DOHH2 (cell line): ENCODE measurements around the gene IRF2.

Experiments used
- H3F3A ChIP-seq: fragments of 200-600 bp; sonication (generic), shearing (Covaris generic); 2 replicates; pipeline ENCODE4 v1.6.0; 2016; ENCODE audit warnings: antibody characterized with exemption, mild to moderate bottlenecking; ENCODE audit not compliant: control insufficient read depth, insufficient read depth
- H3K27ac ChIP-seq: fragments of 200-600 bp; sonication (generic); 2 replicates; pipeline ENCODE4 v1.5.1; 2014; ENCODE audit warnings: low read depth, mild to moderate bottlenecking, low read length, moderate library complexity
- H3K27me3 ChIP-seq: fragments of 200-600 bp; sonication (generic); 2 replicates; pipeline ENCODE4 v1.6.1; 2014; ENCODE audit warnings: mild to moderate bottlenecking, low read length, mixed read lengths; ENCODE audit not compliant: control insufficient read depth
- H3K36me3 ChIP-seq: fragments of 200-600 bp; sonication (generic); 2 replicates; pipeline ENCODE4 v1.6.1; 2014; ENCODE audit warnings: mild to moderate bottlenecking, low read length, moderate library complexity, mixed read lengths; ENCODE audit not compliant: control insufficient read depth
- H3K4me1 ChIP-seq: fragments of 200-600 bp; sonication (generic); 2 replicates; pipeline ENCODE4 v1.6.1; 2014; ENCODE audit warnings: mild to moderate bottlenecking, low read length, mixed read lengths; ENCODE audit not compliant: control insufficient read depth
- H3K4me2 ChIP-seq: fragments of 200-600 bp; sonication (generic); 2 replicates; pipeline ENCODE4 v1.6.0; 2014; ENCODE audit warnings: mild to moderate bottlenecking, low read length, moderate library complexity
- H3K4me3 ChIP-seq: fragments of 200-600 bp; sonication (generic); 2 replicates; pipeline ENCODE4 v1.5.1; 2014; ENCODE audit warnings: mild to moderate bottlenecking, low read length, mixed read lengths
- H3K79me2 ChIP-seq: fragments of 200-600 bp; sonication (generic); 2 replicates; pipeline ENCODE4 v1.6.1; 2014; ENCODE audit warnings: mild to moderate bottlenecking, low read length, mixed read lengths; ENCODE audit not compliant: control insufficient read depth
- H3K9me2 ChIP-seq: fragments of 200-600 bp; sonication (generic); replicated peaks from 2 replicates; pipeline ENCODE4 v1.6.1; 2014; ENCODE audit warnings: mild to moderate bottlenecking, low read length, mixed read lengths; ENCODE audit not compliant: control insufficient read depth
- H3K9me3 ChIP-seq: fragments of 200-600 bp; sonication (generic); 2 replicates; pipeline ENCODE4 v1.6.1; 2014; ENCODE audit warnings: antibody characterized with exemption, low read length, mixed read lengths; ENCODE audit not compliant: control insufficient read depth, insufficient read depth
- H4K20me1 ChIP-seq: fragments of 200-600 bp; sonication (generic); 2 replicates; pipeline ENCODE4 v1.6.0; 2014; ENCODE audit warnings: low read depth, mild to moderate bottlenecking, antibody characterized with exemption, low read length, moderate library complexity; ENCODE audit not compliant: control insufficient read depth, insufficient read depth
- CTCF ChIP-seq: fragments of 200-600 bp; sonication (generic); IDR thresholded peaks from one replicate; pipeline ENCODE4 v1.5.1; 2014; ENCODE audit warnings: antibody characterized with exemption, mild to moderate bottlenecking, low read depth, low read length; ENCODE audit not compliant: poor library complexity, severe bottlenecking
- EZH2phosphoT487 ChIP-seq: fragments of 200-600 bp; sonication (generic); IDR thresholded peaks from 2 replicates; pipeline ENCODE4 v1.6.1; 2017; ENCODE audit warnings: borderline replicate concordance, mild to moderate bottlenecking, antibody characterized with exemption, low read length, moderate library complexity, mixed read lengths

The IRF2 gene

GRCh38 chr4:184387351-184387750 is 87.0 kb downstream of the IRF2 start:
- Histone ChIP-seq H4K20me1 (peaks cover 9% of the 10 kb centered on the region), H3K4me2 (peak overlapping the region; percentile 79), H3F3A (peaks cover 23% of the 10 kb centered on the region), H3K9me2 (no peaks in the 10 kb centered on the region), H3K9me3 (no peaks in the 10 kb centered on the region), H3K4me1 (peaks cover 68% of the 10 kb centered on the region), H3K36me3 (peaks cover 7% of the 10 kb centered on the region; the same call in 1 of the 2 replicates), H3K4me3 (peak overlapping the region; percentile 63), H3K27ac (peak overlapping the region; percentile 66), H3K27me3 (peaks cover 38% of the 10 kb centered on the region), H3K79me2 (no peaks in the 10 kb centered on the region)
- no peak for TF ChIP-seq EZH2phosphoT487
- TF ChIP-seq CTCF, result no peak

DNA sequence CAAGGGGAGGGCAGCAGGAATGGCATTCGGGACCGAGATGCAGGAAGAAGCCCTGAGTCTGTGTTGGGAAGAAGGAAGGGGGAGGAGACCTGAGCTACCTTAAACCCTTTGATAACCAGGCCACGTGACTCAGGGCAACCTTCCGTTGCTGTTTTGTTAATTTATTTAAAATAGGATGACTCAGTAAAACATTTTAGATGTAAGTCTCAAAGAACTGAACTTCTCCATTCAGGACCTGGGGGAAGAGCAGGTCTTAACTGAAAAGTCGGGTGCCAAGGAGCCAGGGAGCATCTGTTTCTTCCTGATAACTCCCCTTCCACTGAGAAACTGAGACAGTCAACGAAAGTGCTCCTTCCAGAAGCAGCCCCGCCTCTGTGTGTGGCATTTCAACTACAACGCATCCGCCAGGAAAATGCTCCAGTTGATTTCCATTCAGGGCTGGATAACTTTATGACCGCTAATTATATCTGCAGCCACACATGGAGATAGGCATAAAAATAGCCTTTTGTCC is 88.0 kb downstream of the IRF2 start:
- H3K4me1 ChIP-seq, result peaks cover 76% of the 10 kb centered on the region
- H3K36me3 ChIP-seq, result peaks cover 7% of the 10 kb centered on the region; the same call in 1 of the 2 replicates
- peak overlapping the region; percentile 63; the same call in 1 of the 2 replicates for H3K4me3 ChIP-seq
- H3K4me2 ChIP-seq, result peak overlapping the region; percentile 79
- peaks cover 48% of the 10 kb centered on the region for H3K27me3 ChIP-seq
- no peaks in the 10 kb centered on the region for H3K9me2 ChIP-seq
- H3K9me3 ChIP-seq, result no peaks in the 10 kb centered on the region
- peaks cover 23% of the 10 kb centered on the region for H3F3A ChIP-seq
- no peak for TF ChIP-seq EZH2phosphoT487
- TF ChIP-seq CTCF, result no peak
- H4K20me1 ChIP-seq, result peaks cover 14% of the 10 kb centered on the region
- no peak overlapping the region for H3K27ac ChIP-seq
- H3K79me2 ChIP-seq, result no peaks in the 10 kb centered on the region

GRCh38 chr4:184385705-184386141 is 88.6 kb downstream of the IRF2 start:
- peak overlapping the region; percentile 79 for H3K4me2 ChIP-seq

More at GRCh38 chr4:184385705-184386141, 88.6 kb downstream of the IRF2 start:
- Histone ChIP-seq H3K9me2 (no peaks in the 10 kb centered on the region), H3K36me3 (peaks cover 5% of the 10 kb centered on the region; the same call in 1 of the 2 replicates), H3K79me2 (no peaks in the 10 kb centered on the region), H3K9me3 (no peaks in the 10 kb centered on the region), H3K27me3 (peaks cover 54% of the 10 kb centered on the region), H3K4me1 (peaks cover 76% of the 10 kb centered on the region), H3K4me3 (no peak overlapping the region), H3F3A (peaks cover 23% of the 10 kb centered on the region), H3K27ac (no peak overlapping the region), H4K20me1 (peaks cover 14% of the 10 kb centered on the region)
- no peak for TF ChIP-seq EZH2phosphoT487
- TF ChIP-seq CTCF, result no peak
